GM18868 (cell line): ENCODE measurements around the gene ZBTB16.

Source experiments
- ATAC-seq: cut with Tn5 transposase; IDR thresholded peaks from one replicate; pipeline ENCODE4 v1.9.1; 2021; ENCODE audit warnings: mild to moderate bottlenecking, moderate library complexity; ENCODE audit not compliant: unreplicated experiment

Gene ZBTB16

DNA sequence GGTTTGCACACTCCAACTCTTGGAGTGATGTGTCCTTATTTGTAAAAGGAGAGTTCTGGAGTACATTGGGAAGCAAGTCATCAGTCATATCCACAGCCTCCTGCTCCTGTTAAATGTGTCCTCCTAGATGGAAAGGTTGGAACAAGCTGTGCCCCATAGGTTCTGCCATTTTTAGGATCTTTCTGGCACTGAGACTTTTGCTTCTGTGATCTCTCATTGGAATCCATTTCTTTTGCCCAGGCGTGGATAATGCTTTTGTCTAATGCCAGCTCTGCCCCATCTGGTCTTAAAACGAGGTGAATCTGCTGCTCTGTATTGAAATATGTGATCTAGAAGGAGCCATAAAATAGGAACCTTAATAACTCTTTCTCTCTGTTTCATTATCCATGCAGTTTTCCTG is 66.4 kb downstream of the ZBTB16 start:
- no peak for ATAC-seq

DNA sequence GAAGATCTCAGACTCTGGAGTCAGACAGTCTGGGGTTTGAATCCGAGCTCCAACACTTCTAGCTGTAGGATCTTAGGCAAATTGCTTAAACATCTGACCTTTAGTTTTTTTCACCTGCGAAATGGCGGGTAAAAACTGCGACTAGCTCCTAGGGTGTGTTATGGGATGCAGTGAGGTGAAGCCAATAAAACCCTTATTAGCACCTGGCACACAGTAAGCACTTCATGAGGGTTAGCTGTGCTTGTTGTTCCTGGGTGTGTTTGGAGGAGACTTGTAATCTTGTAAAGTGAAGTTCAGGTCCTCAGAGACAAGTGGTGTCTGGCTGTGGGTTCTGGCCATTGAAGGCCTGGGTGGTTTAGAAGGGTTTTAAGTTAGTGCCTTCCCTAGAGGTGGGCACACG is 68.9 kb downstream of the ZBTB16 start:
- no peak for ATAC-seq

DNA sequence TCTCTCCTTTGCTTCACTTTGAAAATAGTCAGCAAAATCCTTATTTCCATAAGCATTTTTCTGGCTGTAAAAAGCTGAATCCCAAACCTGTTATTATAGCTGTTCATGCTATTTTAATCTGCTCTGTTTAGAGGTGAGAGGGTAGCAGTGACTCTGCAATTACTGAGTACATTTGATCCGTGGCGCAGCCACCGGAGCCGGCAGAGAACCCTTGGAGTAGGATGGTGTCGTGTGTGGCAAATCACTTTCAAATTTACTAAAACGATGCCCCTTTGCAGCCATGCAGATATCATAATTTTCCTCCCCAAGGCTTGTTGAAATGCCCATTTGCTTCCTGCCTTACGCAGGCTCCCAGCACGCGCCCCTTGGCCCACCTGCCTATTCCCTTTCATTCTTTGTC is 69.6 kb downstream of the ZBTB16 start:
- ATAC-seq = no peak

DNA sequence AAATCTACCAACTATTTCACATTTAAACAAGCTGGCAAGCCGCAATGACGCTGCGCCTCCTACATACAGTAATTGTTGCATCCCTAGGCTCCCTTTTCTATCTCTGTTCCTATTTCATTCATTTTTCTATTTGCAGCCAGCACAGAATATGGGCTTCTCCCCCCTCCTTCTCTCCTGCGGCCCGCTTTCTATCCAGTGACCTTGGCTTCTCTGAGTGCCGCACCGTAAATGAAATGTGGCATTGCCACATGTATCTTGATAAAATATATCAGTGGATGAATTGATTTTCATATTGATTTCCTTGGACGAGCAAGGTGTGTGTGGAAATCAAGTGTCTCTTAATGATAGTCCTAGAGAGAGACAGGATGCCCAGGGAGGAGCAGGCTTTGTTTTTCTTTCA is 70.2 kb downstream of the ZBTB16 start:
- no peak for ATAC-seq

DNA sequence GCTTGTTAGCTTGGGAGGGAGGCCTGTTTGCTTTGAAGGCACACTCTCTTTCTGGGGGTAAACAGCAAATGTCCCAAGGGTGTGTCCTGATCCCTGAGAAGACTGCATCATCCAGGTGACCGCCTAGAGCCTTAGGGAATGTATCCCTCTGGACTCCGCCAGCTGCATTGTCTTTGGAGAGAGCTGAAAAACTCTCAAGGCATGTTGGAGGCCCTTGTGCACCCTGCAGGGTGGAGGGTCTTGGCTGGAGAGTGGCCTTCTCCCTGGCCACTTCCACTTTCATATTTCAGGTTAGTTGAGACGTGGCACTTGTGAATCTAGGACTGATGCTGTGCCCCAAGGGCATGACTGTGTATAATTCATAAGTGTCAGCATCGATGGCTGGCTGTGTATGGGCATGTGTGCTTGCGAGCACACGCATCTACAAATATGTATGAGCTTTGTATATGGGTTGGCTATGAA is 70.6 kb downstream of the ZBTB16 start:
- no peak for ATAC-seq

DNA sequence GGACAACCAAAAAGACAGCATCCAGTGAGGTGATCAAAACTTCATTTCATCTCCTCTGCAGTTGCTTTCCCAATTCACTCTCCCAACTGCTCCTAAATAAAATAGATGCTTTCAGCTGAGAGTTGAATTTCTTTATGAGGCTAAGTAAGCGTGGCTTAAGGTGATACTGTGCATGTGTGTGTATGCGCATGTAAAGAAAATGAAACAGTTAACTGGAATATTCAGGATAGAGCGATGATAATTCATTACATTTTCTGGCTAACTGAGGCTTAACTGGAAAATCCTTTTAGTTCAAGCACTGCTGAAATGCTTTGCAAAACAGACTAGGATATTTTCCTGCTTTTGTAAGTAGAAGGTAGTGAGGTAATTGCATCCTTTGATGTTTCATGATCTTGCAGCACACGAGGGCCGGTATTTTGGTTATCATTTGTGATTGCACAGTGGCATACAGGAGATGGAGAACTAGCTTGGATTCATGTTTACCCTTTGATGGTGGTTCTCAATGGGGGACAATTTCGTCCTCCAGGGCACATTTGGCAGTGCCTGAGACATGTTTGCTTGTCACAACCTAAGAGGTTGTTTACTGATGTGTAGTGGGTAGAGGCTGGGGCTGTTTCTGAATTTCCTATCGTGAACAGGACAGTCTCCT is 71.2 kb downstream of the ZBTB16 start:
- ATAC-seq = no peak

DNA sequence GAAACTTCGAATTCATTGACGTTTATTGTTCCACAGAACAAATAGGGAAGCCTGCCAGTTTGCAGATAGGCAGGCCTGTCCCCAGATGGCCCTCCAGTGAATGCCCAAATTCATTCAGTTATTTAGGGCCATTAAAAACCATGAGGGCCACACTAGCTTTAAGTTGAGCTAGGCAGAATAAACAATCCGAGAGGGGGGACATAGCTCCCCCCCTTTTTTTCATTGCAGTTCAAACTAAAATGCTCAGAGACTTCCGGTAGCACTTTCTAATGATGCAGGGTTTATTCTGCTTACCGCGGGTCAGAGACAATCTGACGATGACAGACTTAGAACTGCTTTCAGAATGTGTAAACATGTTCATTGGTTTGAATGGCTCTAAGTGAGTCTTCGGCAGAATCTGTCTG is 72.0 kb downstream of the ZBTB16 start:
- no peak for ATAC-seq

DNA sequence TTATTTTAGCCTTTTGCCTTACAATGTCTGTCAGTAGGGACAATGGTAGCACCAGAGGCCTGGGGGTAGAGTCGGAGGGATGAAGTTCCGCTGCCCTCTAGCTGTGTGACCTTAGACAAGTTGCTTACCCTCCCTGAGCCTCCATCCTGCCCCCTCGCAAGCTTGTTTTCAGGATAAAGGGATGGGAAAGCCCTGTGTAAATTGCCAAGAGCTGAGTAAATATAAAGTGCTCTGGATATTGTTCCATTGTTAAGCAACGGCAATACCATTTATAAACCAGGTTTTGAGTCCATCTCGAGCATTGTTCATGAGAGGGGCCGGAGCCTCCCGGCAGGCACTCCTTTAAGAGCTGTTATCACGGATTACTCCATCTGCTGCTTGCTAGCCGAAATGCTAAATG is 72.9 kb downstream of the ZBTB16 start:
- no peak for ATAC-seq

DNA sequence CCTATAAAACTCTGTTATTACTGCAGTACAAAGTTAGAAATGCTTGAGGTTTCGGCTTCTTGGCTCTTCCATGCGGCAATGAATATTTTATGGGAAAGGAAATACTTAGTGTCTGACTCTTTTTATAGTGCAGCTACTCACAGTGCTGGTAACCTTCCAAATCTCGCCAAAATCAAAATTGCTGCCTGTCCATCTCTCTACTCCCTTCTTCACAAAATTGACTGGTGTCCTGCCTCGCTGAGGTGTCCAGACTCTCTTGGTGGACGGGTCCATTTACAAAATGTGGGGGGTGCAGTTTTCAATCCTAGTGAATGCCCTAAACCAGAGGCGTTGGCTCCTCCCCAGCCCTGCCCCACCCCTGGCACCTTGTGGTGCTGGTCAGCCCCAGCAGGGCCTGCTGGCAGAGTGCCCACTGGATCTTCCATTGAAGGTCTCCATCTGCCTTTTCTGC is 73.5 kb downstream of the ZBTB16 start:
- no peak for ATAC-seq

DNA sequence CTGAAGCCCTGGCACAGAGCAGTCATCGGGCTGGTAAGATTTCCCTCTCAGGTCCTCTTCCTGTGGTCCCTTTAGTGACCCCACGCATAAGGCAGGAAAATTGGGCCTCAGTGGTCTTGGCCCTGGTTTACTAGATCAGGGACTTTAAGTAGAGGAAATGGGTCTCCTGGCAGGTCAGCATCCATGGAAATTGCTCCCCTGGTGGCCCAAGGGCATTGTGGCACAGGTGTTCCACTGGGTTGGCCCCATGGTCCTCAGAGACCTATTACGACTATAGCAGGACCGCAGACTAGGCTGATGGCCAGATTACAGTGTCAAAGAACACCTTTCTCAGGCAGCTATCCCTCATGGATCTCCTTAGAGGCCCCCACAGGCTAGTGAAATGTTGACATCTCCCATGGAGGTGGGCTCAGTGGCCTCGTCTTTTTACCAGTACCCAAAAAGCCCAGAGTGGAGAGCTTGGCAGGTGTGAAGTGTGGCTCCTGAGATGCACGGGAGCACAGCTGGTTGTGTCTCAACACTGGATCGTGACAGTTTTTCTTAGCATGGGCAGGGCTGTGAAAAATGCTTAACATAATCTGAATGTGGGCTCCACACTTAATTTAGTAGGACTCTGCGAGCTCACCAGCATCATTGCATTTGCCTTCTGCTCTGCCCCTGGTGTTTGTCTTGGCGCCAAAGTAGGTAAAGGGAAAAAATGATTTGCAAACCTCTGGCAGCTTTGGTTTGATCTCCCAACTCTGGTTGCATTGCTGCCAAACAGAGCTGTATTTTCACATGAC is 74.2 kb downstream of the ZBTB16 start:
- no peak for ATAC-seq

DNA sequence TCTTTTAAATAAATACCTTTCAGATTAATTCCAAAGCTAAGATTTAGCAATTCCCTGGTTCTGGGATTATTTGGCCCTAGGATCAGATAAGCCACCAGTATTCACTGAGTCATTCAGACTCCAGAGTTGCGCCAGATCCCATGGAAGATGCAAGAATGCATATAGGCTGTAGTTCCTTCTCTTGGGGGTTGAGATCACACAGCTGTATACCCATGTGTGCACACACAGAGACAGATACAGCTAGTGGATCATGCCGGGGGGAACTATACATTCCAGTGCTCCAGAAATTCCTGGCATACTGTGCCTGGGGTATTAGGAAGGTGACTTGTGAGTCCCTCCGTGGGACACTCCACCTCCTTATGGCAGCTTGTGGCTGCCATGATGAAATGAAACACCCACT is 75.4 kb downstream of the ZBTB16 start:
- ATAC-seq = no peak

DNA sequence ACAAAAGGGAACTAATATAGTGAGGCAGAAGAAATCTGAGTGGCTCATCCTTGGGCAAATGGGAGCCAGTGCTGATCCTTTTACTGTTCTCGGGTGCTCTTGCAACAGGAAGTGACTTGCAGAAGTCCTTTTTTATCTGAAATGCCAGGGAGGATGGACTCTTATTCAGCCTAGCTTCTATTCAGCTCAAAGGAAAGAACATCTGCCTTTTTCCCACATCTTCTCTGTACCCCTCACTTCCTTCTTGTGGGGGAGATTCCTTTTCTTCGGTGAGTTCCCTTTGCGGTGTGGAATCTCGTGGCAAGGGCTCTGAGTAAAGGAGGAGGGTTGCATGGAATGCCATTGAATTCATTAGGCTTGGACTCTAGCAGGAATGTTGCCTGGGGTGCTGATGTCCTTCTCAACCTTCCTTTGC is 76.2 kb downstream of the ZBTB16 start:
- no peak for ATAC-seq

DNA sequence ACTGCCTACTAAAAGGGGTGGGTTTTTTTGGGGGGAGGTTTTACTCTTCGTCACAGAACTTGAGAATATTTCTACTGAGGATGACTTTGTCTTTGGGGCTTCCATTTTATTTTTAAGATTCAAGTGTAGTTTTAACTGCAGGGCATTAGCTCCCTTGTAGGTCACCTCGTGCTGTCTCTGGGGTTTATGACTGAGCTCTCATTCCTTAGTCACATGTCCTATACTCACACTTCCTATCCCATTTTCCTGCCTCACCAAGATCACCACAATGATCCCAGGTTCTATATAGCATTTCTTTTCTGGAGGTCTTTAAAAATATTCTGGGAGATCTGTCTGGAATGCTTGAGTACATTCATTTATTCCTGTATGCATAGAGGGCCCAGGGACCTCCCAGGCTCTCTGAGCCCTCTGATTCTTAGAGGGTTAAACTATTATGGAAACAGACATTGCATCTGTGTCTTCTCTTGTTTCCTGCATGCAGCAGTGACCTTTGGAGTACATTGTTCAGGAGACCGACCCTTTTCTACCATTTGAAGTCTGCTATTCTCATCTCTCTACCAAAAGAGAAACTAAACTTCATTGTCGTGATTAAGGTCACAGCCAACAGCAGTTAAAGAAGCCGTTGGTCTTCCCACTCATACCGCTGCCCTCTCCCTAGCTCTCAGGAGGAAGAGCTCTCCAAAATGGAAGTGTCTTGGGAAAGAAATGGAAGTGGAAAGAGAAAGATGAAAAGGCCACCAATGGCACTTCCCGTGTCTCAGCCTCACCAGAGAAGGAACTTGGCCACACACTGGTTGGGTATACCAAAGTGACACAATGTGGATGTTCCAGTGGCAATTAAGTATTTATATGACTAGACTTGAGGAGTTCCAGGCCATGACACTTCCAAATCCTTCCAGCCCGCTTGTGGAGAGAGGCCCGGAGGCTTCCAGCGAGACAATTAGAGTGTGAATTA is 77.5 kb downstream of the ZBTB16 start:
- no peak for ATAC-seq

DNA sequence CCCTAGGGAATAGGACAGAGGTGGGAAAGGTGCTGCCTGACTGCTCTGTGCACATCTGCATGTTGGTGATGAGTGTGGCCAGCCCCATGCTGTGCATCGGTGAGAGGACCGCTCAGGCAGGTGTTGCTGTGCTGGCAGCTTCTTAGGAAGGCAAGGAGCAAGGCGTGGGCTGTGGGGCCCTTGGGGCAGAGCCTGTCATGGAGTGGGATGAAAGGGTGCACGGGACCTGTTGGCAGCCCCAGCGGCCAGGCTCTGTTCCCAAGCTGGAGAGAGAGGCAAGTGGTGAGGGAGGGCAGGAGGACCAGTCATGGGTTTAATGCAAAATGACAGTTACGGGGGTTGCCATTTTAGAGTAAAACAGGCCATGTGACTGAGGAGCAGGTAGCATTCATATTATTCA is 78.3 kb downstream of the ZBTB16 start:
- ATAC-seq = no peak

DNA sequence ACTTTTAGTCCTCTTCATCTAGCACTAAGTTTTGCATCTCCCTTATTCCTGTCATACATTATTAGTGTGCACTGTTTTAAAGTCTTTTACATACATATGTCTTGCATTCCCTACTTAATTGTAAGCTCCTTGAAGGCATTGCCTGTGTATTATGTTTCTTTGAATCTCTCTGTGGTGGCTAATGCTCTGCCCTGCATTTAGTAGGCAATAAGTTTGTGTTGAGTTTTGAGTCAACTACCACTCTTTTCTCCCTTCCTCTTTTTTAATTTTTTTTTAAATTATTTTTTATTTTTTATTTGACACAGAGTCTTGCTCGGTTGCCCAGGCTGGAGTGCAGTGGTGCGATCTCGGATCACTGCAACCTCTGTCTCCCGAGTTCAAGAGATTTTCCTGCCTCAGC is 78.9 kb downstream of the ZBTB16 start:
- no peak for ATAC-seq

DNA sequence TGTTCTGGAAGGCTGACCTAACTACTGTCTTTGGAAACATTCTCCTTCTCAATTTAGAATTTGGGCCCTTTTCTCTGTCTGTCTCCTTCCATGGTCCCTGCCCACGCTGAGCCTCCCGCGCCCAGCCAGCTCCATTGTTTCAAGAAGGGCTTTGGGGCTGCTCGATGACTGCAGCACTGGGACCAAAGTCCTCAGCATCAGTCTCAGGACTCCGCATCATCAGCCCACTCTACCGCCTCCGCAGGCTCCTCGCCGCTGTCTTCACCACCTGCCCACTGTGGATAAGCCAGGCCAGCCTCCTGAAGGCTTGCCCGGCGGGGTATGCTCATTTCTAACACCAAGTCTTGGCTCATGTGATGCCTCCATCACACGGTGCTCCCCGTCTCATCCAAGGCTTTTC is 81.3 kb downstream of the ZBTB16 start:
- no peak for ATAC-seq

DNA sequence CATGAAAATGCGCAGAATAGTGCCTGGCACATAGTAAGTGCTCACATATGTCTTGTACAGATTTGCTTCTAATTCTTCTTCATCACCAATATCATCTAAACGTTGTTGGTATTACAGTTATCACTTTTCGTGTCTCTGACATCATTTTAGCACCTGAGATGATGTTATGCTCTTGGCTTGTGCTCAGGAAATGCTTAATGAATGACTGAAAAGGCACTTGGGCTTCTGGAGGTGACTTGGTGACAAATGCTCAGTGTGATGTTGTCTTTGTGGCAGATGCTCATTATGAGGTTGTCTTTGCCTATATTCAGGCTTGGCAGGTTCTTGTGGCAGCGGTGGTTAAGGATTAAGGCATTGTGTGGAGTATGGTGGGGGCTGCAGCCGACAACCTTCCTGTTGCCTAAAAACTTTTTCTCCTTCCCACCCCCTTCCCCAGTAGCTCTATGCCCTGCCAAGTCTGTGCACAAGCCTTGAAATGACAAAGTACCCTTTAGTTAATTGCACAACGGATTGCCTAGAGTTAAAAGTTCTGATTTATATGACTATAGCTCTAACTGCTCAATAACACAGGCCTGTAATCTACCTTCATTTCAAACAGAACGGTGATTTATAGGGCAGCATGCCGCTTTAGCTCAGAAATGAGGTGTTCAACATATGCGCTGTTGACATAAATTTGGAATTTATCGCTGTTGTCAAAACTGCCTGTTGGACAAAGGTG is 82.5 kb downstream of the ZBTB16 start:
- no peak for ATAC-seq

DNA sequence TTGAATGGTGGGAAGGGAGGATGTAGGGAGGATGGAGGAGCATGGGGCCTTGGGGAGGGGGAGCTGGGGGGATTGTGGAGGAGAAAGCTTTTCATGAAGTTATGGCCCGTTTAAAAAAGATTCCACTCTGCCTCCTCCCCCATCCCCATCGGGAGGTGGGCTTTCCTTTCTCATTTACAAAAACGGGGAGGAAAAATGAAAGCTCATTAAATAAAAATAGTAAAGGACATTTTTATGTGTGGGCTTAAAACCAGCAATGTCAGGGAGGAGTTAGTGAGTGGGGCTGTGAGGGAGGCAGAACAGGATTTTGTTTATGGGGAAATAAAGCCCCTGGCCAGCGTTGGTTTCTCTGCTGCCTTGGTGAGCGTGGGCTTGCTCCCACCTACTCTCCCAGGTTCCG is 83.2 kb downstream of the ZBTB16 start:
- ATAC-seq = no peak

DNA sequence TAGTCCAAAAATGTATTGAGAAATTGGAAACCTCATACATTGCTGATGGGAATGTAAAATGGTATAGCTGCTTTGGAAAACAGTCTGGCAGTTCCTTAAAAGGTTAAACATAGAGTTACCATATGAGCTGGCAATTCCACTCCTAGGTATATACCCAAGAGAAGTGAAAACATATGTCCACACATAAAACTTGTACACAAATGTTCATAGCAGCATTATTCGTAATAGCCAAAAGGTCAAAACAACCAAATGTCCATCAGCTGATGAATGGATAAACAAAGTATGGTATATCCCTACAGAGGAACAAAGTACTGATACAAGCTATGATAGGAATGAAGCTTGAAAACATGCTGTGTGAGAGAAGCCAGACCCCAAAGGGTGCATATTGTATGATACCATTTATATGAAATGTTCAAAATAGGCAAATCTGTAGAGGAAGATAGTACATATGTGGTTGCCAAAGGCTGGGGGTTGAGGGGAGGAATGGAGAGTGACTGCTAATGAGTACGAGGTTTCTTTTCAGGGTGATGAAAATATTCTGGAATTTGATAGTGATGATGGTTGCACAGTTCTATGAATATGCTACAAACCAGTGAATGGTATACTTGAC is 85.8 kb downstream of the ZBTB16 start:
- ATAC-seq = no peak

DNA sequence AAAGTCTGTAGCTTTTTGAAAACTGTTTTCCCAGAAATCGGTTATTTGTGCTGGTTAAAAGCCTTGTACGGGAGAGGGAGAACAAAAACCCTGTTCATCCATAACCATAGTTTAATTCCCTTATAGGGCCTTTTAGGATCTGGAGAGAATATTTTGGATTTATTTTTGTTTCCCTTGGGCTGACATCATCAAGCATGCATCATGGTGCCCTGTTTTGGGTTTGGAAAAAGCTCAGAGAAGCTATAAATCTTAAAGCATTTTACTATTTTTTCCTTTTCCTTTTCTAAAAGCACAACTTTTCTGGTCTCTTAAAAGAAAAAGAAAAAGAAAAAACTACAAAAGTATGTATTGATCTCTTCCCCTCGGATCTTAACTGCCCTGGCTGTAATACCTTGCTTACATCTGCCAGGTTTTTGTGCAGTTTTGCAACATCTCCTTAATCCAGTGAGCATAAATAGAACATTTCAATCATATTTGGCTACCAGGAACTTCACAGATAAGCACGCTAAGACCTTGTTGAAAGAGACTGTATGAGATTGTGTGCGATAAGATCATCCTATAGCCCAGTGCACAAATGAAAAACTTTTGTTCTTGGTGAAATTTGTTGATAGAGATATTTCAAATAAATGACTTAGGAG is 88.0 kb downstream of the ZBTB16 start:
- no peak for ATAC-seq
